SU-DHL-6 (cell line): ENCODE data around the gene GP1BA.

Experiments used
- CTCF ChIP-seq: fragments of 200-600 bp; sonication (generic); IDR thresholded peaks from one replicate; pipeline ENCODE4 v1.5.1; 2017; ENCODE audit warnings: antibody characterized with exemption, mild to moderate bottlenecking, low read length, moderate library complexity; ENCODE audit not compliant: insufficient read depth, poor library complexity, severe bottlenecking
- EZH2phosphoT487 ChIP-seq: fragments of 200-600 bp; sonication (generic), shearing (Covaris generic); conservative IDR thresholded peaks from 2 replicates; pipeline ENCODE4 v1.6.1; 2018; ENCODE audit warnings: mild to moderate bottlenecking, antibody characterized with exemption, low read length, moderate library complexity, mixed read lengths

DNA sequence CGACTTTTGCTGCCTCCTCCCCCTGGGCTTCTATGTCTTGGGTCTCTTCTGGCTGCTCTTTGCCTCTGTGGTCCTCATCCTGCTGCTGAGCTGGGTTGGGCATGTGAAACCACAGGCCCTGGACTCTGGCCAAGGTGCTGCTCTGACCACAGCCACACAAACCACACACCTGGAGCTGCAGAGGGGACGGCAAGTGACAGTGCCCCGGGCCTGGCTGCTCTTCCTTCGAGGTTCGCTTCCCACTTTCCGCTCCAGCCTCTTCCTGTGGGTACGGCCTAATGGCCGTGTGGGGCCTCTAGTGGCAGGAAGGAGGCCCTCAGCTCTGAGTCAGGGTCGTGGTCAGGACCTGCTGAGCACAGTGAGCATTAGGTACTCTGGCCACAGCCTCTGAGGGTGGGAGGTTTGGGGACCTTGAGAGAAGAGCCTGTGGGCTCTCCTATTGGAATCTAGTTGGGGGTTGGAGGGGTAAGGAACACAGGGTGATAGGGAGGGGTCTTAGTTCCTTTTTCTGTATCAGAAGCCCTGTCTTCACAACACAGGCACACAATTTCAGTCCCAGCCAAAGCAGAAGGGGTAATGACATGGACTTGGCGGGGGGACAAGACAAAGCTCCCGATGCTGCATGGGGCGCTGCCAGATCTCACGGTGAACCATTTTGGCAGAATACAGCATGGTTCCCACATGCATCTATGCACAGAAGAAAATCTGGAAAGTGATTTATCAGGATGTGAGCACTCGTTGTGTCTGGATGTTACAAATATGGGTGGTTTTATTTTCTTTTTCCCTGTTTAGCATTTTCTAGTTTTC lies 2.3 kb downstream of the GP1BA start:
- no peak for TF ChIP-seq CTCF
- TF ChIP-seq EZH2phosphoT487 = no peak
